NCI-H2081 (cell line): ENCODE results near the gene SYNGR2.
A peak's percentile ranks its signal among the peaks of the same experiment; 100 is the strongest.

Experiments
- DNase-seq, 2 experiments: peaks; one replicate each; lab custom pipeline; 2025; lab: John Stamatoyannopoulos, UW

Gene SYNGR2

DNA sequence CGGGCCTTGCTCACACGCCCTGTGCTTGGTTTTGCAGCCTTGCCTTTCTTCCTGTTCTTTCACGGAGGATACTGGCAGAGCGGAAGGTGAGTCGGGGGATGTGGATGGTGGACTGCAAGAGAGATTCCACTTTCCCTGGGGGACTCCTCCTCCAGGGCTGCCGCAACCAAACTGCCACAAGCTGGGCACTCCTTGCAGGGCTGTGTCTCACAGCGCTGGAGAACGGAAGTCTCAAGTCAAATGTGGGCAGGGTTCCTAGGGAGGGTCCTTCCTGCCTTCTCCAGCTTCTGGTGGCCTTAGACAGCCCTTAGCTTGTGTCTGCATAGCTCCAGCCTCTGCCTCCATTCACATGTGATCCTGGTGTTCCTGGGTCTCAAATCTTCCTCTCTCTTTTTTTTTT, 34.3 kb downstream of the SYNGR2 start:
- DNase-seq = no peak

DNA sequence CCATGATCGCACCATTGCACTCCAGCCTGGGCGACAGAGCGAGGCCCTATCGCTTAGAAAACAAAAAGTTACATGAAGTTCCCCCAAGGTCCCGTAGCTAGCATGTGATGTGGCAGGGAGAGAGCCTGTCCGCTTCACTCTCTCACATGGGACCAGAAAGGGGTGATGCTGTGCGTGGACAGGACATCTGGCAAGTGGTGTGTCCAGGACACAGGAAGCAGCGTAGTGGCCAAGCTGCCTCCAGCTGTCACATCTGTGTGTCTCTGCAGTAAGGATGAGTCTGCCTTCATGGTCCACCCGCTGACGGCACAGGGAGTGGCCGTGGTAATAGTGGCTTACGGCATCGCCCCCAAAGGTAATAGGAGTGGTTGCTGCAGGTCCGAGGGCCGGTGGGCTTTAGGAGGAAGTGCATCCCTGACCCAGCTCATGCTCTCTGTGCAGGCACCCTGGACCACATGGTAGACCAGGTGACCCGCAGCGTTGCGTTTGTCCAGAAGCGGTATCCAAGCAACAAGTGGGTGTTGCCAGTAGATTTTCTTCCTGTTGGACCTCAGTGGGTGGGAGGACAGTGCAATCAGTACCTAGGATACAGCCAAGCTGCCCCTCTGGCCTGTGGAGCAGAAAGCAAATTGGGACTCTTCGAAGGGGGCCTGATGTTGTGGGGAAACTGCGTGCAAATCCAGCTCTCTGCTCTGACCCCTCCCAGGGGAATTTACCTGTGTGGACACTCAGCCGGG, 36.2 kb downstream of the SYNGR2 start:
- no peak for DNase-seq

DNA sequence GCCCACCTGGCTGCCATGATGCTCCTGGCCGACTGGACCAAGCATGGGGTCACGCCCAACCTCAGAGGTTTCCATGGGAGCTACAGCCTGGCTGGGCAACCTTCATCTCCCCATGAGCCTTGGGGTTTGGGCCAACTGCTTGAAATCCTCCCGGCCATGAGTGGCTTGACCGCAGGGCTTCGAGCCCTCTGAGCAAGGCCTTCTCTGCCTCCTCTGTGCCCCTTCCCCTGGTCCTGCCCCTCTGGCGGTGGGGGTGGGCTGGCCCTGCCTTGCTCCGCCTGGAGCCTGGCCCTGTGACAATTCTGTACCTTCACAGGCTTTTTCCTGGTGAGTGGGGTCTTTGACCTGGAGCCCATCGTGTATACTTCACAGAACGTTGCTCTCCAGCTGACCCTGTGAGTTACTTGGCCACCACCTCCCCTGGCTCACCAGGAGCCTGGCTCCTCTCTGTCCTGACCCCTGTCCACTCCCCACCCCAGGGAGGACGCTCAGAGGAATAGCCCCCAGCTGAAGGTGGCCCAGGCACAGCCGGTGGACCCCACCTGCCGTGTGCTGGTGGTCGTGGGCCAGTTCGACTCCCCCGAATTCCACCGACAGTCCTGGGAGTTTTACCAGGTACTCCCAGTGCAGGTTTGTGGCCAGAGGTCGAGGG, 36.9 kb downstream of the SYNGR2 start:
- DNase-seq = no peak

DNA sequence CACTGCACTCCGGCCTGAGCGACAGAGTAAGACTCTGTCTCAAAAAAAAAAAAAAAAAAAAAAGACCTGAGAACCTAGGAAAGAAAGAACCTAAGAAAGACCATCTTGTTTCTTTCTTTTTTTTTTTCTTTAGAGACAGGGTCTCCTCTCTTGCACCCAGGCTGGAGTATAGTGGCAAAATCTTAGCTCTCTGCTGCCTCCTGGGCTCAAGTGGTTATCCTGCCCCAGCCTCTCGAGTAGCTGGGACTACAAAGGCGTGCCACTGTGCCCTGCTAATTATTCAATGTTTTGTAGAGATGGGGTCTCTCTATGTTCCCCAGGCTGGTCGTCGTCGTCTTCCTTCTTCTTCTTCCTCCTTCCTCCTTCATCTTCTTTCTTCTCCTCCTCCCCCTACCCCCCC, 37.9 kb downstream of the SYNGR2 start:
- DNase-seq = no peak

DNA sequence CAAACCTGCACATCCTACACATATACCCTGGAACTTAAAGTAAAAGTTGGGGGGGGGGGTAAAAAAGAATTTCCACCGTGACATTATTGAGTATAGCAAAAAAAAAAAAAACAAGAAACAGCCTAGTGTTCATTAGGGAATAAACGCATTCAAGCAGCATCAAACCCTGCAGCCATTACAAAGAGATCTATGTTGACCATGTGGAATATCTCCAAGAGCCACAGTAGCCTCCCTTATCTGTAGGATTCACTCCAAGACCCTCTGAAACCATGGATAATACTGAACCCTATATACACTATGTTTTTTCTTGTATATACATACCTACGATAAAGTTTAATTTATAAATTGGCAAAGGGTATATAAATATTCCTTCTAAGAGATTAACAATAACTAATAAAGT, 40.1 kb downstream of the SYNGR2 start:
- DNase-seq = no peak

DNA sequence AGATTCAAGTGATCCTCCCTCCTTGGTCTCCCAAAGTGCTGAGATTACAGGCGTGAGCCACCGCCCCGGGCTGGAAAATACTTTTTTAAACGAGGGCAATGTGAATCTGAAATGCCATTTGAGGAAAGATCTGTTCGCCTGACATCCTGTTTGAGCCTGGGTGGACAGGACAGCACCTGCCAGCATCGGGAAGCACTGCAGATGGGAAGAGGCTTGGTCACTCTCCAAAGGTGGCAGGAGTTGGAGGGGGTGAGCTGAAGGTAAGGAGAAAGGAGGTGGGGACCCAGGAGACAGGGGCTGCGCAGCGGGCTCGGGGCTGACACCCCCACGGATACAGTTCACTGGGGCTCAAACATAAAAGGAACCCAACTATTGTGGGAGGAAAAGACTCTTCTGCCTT, 41.7 kb downstream of the SYNGR2 start:
- no peak for DNase-seq

DNA sequence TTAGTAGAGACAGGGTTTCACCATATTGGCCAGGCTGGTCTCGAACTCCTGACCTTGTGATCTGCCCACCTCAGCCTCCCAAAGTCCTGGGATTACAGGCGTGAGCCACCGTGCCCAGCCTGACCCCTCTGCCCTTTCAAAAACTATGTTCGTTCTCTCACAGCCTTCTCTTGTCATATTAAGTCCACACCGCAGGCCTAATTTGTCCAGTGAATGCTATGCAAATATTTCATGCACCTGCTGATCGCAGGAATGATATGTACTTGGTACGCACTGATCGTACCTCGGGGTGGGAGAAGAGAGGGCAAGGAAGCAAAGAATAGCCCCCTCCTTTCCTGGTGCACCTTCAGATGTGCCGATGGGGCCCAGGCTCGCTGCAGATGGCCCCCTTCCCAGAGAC, 42.7 kb downstream of the SYNGR2 start:
- peak in 1 of 2 experiments; percentile 23 for DNase-seq

DNA sequence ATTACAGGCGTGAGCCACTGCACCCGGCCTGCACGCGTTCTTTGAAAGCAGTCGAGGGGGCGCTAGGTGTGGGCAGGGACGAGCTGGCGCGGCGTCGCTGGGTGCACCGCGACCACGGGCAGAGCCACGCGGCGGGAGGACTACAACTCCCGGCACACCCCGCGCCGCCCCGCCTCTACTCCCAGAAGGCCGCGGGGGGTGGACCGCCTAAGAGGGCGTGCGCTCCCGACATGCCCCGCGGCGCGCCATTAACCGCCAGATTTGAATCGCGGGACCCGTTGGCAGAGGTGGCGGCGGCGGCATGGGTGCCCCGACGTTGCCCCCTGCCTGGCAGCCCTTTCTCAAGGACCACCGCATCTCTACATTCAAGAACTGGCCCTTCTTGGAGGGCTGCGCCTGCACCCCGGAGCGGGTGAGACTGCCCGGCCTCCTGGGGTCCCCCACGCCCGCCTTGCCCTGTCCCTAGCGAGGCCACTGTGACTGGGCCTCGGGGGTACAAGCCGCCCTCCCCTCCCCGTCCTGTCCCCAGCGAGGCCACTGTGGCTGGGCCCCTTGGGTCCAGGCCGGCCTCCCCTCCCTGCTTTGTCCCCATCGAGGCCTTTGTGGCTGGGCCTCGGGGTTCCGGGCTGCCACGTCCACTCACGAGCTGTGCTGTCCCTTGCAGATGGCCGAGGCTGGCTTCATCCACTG, 45.8 kb downstream of the SYNGR2 start, which contains the start of gene BIRC5:
Gene BIRC5 (plus strand): TSS at position 238 of the 690 bp plus-strand sequence. CDS start 64 bp downstream, at position 302.
- peak; percentile 94 to 95 for DNase-seq

DNA sequence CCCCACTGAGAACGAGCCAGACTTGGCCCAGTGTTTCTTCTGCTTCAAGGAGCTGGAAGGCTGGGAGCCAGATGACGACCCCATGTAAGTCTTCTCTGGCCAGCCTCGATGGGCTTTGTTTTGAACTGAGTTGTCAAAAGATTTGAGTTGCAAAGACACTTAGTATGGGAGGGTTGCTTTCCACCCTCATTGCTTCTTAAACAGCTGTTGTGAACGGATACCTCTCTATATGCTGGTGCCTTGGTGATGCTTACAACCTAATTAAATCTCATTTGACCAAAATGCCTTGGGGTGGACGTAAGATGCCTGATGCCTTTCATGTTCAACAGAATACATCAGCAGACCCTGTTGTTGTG, 46.3 kb downstream of the SYNGR2 start:
- peak in 1 of 2 experiments; percentile 9 for DNase-seq

DNA sequence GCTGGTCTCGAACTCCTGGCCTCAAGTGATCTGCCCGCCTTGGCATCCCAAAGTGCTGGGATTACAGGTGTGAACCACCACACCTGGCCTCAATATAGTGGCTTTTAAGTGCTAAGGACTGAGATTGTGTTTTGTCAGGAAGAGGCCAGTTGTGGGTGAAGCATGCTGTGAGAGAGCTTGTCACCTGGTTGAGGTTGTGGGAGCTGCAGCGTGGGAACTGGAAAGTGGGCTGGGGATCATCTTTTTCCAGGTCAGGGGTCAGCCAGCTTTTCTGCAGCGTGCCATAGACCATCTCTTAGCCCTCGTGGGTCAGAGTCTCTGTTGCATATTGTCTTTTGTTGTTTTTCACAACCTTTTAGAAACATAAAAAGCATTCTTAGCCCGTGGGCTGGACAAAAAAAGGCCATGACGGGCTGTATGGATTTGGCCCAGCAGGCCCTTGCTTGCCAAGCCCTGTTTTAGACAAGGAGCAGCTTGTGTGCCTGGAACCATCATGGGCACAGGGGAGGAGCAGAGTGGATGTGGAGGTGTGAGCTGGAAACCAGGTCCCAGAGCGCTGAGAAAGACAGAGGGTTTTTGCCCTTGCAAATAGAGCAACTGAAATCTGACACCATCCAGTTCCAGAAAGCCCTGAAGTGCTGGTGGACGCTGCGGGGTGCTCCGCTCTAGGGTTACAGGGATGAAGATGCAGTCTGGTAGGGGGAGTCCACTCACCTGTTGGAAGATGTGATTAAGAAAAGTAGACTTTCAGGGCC, 51.2 kb downstream of the SYNGR2 start:
- no peak for DNase-seq
